Brain microvascular endothelial cell (primary cell): ENCODE measurements around the gene ITGB5.
A peak's percentile ranks its signal among the peaks of the same experiment; 100 is the strongest.

Source experiments
- DNase-seq: peaks from one replicate; pipeline ENCODE4 v3.0.0-alpha.2; 2020
- H3K27ac ChIP-seq: fragments of 250-450 bp; sonication (Bioruptor Pico); 2 replicates; pipeline ENCODE4 v1.5.1; 2020; ENCODE audit warnings: mild to moderate bottlenecking, moderate library complexity
- H3K27me3 ChIP-seq: fragments of 250-450 bp; sonication (Bioruptor Pico); replicated peaks from 2 replicates; pipeline ENCODE4 v1.5.1; 2020; ENCODE audit warnings: mild to moderate bottlenecking
- H3K36me3 ChIP-seq: fragments of 250-450 bp; sonication (Bioruptor Pico); replicated peaks from 2 replicates; pipeline ENCODE4 v1.5.1; 2020; ENCODE audit warnings: mild to moderate bottlenecking
- H3K4me3 ChIP-seq: 2 replicates; pipeline ENCODE4 v1.5.1; 2011; ENCODE audit warnings: low read depth, mild to moderate bottlenecking, control low read depth, low read length, moderate library complexity
- in situ Hi-C: cut with HindIII; loops from 2 replicates; pipeline ENCODE4 v1.10.0; 2017; ENCODE audit warnings: low sequenced_read_pairs, low pct_ligation_motif_present
- TF ChIP-seq, protein P1 (sequence below): IDR thresholded peaks from 2 replicates; pipeline ENCODE4 v1.5.1; 2011; ENCODE audit warnings: low read depth, mild to moderate bottlenecking, moderate library complexity, low read length, control low read depth, inconsistent platforms; ENCODE audit errors: missing control alignments

The ITGB5 gene

GRCh38 chr3:124862006-124862405, 25.2 kb downstream of the ITGB5 start:
- Histone ChIP-seq H3K27ac (no peak overlapping the region), H3K27me3 (no peaks in the 10 kb centered on the region), H3K4me3 (no peak overlapping the region), H3K36me3 (peaks cover 18% of the 10 kb centered on the region)
- TF ChIP-seq, protein P1, sequence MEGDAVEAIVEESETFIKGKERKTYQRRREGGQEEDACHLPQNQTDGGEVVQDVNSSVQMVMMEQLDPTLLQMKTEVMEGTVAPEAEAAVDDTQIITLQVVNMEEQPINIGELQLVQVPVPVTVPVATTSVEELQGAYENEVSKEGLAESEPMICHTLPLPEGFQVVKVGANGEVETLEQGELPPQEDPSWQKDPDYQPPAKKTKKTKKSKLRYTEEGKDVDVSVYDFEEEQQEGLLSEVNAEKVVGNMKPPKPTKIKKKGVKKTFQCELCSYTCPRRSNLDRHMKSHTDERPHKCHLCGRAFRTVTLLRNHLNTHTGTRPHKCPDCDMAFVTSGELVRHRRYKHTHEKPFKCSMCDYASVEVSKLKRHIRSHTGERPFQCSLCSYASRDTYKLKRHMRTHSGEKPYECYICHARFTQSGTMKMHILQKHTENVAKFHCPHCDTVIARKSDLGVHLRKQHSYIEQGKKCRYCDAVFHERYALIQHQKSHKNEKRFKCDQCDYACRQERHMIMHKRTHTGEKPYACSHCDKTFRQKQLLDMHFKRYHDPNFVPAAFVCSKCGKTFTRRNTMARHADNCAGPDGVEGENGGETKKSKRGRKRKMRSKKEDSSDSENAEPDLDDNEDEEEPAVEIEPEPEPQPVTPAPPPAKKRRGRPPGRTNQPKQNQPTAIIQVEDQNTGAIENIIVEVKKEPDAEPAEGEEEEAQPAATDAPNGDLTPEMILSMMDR, result peak; percentile 15
- no peak for DNase-seq
- in situ Hi-C loops, result no loop called here

DNA sequence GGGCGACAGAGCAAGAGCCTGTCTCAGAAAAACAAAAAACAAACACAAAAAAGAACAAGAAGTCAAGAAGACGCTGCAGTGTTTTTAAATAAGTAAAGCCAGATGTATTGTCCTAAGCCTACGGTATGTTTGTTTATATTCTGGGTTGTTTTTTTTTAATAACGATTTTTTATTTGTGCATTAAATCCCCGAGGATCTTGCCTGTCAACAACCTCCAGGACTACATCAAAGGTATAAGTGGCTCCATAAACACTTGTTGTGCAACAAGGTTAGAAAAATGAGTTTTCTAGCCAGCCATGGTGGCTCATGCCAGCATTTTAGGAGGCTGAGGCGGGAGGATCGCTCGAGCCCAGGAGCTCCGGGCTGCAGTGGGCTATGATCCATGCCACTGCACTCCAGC, 26.1 kb downstream of the ITGB5 start:
- DNase-seq, result no peak
- TF ChIP-seq, protein P1, result no peak
- in situ Hi-C loops, result no loop called here
- Histone ChIP-seq H3K4me3 (no peak overlapping the region), H3K27me3 (no peaks in the 10 kb centered on the region), H3K27ac (peak overlapping the region; percentile 67), H3K36me3 (peaks cover 12% of the 10 kb centered on the region)

GRCh38 chr3:124860599-124860998, 26.6 kb downstream of the ITGB5 start:
- Histone ChIP-seq H3K4me3 (no peak overlapping the region), H3K36me3 (peaks cover 13% of the 10 kb centered on the region), H3K27me3 (no peaks in the 10 kb centered on the region), H3K27ac (peak overlapping the region; percentile 67)
- in situ Hi-C loops, result no loop called here
- TF ChIP-seq, protein P1, result no peak
- DNase-seq, result peak; percentile 96

DNA sequence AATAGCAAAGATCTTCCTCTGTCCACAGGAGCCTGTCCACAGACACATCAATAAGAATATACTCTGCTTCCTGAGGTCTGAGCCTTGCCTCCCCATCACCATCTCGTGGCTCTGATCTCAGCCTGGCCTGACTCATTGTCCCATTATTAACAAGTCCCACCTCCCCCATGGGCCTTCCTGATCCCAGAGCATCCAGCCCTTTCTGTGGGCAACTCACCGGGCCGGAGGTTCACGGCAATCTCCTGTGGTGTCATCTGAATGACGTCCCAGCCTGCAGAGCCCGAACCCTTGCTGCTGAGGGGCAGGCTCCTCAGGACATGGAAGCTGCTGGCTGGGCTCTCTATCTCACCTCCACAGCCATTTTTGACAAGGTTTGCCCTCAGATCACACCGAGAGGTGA, 28.1 kb downstream of the ITGB5 start:
- TF ChIP-seq, protein P1, result no peak
- Histone ChIP-seq H3K36me3 (peaks cover 14% of the 10 kb centered on the region), H3K27ac (peak overlapping the region; percentile 67), H3K27me3 (no peaks in the 10 kb centered on the region), H3K4me3 (no peak overlapping the region)
- DNase-seq, result peak; percentile 90
- in situ Hi-C loops, result no loop called here

DNA sequence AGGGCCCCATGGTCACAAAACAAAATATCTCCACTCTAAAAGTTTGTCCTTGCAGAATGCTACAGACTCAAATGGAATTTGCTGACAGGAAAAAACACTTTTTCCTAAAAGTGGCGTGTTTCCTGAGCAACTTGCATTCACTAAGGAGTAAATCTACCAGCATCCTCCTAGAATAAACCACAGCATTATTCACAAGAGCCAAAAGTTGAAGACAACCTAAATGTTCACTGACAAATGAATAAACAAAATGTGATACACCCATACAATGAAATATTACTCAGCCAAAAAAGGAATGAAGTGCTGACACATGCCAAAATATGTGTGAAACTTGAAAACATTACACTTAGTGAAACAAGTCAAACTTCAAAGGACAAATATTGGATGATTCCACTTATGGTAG, 28.9 kb downstream of the ITGB5 start:
- in situ Hi-C loops, result no loop called here

DNA sequence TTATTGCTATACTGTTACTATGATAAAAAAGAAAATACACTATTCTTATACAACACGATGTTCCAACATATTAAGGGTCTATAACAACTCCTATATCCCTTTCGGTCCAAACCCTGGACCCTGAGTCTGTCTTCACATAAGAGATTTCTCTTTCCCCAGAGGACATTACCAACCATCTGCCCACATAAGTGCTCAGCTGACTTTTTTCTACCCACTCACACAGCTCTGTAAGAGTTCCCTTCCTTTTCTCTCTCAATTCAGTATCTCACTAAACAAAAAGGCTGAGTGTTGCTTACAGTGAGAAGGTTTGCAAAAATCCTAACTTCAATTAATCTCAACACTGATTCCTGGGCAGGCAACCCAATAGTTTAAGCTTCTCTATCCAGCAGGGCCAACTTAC, 30.5 kb downstream of the ITGB5 start:
- H3K27ac ChIP-seq, result no peak overlapping the region
- in situ Hi-C loops, result no loop called here
- no peak overlapping the region for H3K4me3 ChIP-seq
- peaks cover 11% of the 10 kb centered on the region for H3K36me3 ChIP-seq
- H3K27me3 ChIP-seq, result no peaks in the 10 kb centered on the region
- TF ChIP-seq, protein P1, result no peak
- no peak for DNase-seq

More for the DNA sequence above, 28.9 kb downstream of the ITGB5 start:
- Histone ChIP-seq H3K27ac (peak overlapping the region; percentile 67), H3K36me3 (peaks cover 11% of the 10 kb centered on the region), H3K4me3 (no peak overlapping the region), H3K27me3 (no peaks in the 10 kb centered on the region)
- no peak for DNase-seq
- TF ChIP-seq, protein P1, result no peak
